Activated CD8-positive, alpha-beta memory T cell treated with anti-CD3 and anti-CD28 coated beads, Interleukin-2, amount 50 U/mL, for 4 hours (primary cell): Measurements from ENCODE around the gene NOD1.
"Not testable (repeated sequence)": the region's sequence is repeated elsewhere in the genome, so short reads cannot be mapped to it uniquely, and the experiment has no call there.

Source experiments
- DNase-seq: peaks from one replicate; pipeline ENCODE4 v3.0.0-alpha.2; 2020

The NOD1 gene

GRCh38 chr7:30503274-30504212 lies 25.0 kb upstream of the NOD1 start:
- DNase-seq: no peak

DNA sequence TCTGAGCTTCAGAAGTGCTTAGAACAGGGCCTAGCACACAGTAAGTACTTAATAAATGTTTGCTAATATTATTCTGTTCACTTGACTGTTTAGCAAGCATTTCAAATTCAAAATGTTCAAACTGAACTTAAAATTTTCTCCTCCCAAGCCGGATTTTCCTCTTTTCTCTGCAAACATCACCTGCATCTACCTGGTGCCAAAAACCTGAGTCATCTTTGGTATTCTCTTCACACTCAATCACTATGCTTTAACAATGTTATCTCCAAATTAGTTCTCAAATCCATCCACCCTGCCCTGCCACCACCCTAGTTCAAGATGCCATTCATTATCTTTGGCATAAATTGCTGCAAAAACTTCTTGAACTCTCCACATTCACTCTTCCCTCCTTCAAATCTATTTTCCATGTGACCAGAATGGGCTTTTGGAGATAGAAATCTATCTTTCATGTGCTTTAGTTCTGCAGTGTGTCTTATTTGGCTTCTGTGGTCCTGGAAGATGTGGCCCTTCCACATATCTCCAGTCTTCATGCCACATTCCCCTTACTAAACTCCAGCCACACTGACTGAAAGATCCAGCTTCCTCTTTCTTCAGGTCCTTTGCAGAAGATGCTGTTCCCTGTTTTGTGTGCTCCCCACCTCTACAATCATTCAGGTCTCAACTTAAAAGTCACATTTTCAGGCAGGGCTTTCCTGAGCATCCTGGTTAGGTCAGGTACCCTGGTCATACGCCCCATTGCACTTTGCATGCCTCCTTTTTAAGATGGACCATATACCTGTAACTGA lies 24.1 kb upstream of the NOD1 start:
- no peak for DNase-seq

GRCh38 chr7:30501264-30501663 lies 22.7 kb upstream of the NOD1 start:
- DNase-seq: no peak

DNA sequence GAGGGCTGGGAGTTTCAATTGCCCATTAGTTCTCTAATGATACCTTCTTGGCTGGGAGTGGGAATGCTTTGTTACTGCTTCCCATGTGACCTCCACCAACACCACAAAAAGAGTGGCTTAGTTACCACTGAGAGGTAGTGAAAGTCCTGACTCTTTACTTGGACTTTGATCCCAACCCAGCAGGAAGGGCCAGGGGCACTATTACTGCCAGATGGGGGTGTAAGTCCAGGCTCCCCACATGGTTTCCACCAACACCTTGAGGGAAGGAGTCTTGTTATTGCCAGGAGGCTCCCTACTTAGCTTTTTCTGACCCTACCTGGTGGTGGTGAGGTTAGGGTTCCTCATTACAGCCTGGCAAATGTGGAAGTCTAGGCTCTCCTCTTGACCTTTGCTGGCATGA lies 14.6 kb upstream of the NOD1 start:
- DNase-seq: no peak

GRCh38 chr7:30491417-30491816 lies 12.8 kb upstream of the NOD1 start:
- no peak for DNase-seq

- DNase-seq: no peak
Observed at GRCh38 chr7:30487371-30487770, 8.8 kb upstream of the NOD1 start.

- no peak for DNase-seq
Observed at GRCh38 chr7:30485667-30486066, 7.1 kb upstream of the NOD1 start.

- not testable (repeated sequence) for DNase-seq
Observed at GRCh38 chr7:30481416-30481815, 2.8 kb upstream of the NOD1 start.

- DNase-seq: peak; percentile 29
Observed at GRCh38 chr7:30479202-30480120, 877 bp upstream of the NOD1 start.

GRCh38 chr7:30476459-30477145 lies 2.0 kb downstream of the NOD1 start:
- no peak for DNase-seq

GRCh38 chr7:30475580-30475979 lies 3.0 kb downstream of the NOD1 start:
- no peak for DNase-seq

- no peak for DNase-seq
Observed at GRCh38 chr7:30474893-30475292, 3.7 kb downstream of the NOD1 start.

- DNase-seq: no peak
Observed at GRCh38 chr7:30474485-30474884, 4.1 kb downstream of the NOD1 start.

DNA sequence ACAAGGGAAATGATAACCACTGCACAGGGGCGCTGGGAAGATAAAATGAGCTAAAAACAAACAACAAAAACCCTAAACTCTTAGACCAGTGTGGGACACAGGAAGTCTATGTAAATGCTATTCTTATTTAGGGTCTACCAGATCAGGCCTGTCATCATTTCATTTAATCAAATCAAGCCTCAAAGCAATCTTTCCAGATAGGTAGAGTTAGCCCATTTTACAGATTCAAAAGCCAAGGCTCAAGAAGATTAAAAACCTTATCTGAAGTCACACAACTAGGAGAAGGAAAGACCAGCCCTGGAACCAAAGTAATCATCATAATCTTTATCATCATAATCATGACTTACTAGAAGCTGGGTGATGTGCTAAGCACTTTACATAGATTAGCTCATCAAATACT lies 4.7 kb downstream of the NOD1 start:
- DNase-seq: no peak

GRCh38 chr7:30472784-30473775 lies 5.5 kb downstream of the NOD1 start:
- DNase-seq: no peak

- DNase-seq: no peak
Observed at GRCh38 chr7:30472081-30472783, 6.4 kb downstream of the NOD1 start.

- no peak for DNase-seq
Observed at GRCh38 chr7:30471205-30471604, 7.4 kb downstream of the NOD1 start.

- no peak for DNase-seq
Observed at GRCh38 chr7:30470771-30471170, 7.8 kb downstream of the NOD1 start.

GRCh38 chr7:30470163-30470770 lies 8.3 kb downstream of the NOD1 start:
- DNase-seq: no peak

- DNase-seq: no peak
Observed at GRCh38 chr7:30469303-30469702, 9.3 kb downstream of the NOD1 start.
